ENCODE data around the gene DEPDC5.
"Not testable (repeated sequence)": the region's sequence is repeated elsewhere in the genome, so short reads cannot be mapped to it uniquely, and the experiment has no call there.

Gene DEPDC5

GRCh38 chr22:31736458-31736857 is 17.4 kb upstream of the DEPDC5 start:
- TF ChIP-seq CTCF (IDR thresholded peaks at IDR 0.05; ENCODE audit: insufficient read depth, low read length, missing control alignments), result no peak
- POLR2A ChIA-PET, result no interaction called here
- CTCF ChIA-PET, result no interaction called here
- no peak for DNase-seq (ENCODE audit: low read depth, low spot score)
- no peak overlapping the region for H3K4me3 ChIP-seq (ENCODE audit: low read depth, low read length)

- no peak overlapping the region for H3K4me3 ChIP-seq (ENCODE audit: low read depth, low read length)
- ChIA-PET CTCF (interaction anchor here (0.9 to 1.2 kb wide), 3 partner anchors 72 to 232 kb away, joined by 3 read pairs; no protein-coding TSS in a partner anchor), POLR2A (no interaction called here)
- no peak for TF ChIP-seq CTCF (IDR thresholded peaks at IDR 0.05; ENCODE audit: insufficient read depth, low read length, missing control alignments)
- DNase-seq (ENCODE audit: low read depth, low spot score), result no peak
Observed at GRCh38 chr22:31737932-31738331, 15.9 kb upstream of the DEPDC5 start.

DNA sequence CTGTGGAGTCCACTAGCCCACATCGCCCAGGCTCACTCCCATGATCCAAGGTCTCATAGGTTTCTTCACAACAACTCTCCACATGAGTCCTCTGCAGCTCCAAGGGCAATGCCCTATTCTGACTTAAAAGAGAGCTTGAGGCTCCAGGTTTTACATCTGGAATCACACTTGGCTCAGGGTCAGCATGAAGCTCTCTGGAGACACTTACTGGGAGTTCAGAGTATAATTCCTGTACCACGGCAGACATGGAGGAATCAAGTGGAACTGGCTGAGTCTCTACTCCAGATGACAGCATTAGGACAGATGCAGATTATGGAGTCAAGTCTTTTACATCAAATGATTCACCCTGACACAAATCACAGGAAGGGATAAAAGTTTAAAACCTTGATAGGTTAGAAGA is 15.3 kb upstream of the DEPDC5 start:
- H3K4me3 ChIP-seq (ENCODE audit: low read depth, low read length), result no peak overlapping the region
- ChIA-PET CTCF (interaction anchor here (0.9 to 1.0 kb wide), 2 partner anchors 73 to 232 kb away, joined by 3 read pairs; no protein-coding TSS in a partner anchor), POLR2A (interaction anchor here (0.5 kb wide), 1 partner anchor 147 kb away, joined by 4 read pairs; no protein-coding TSS in a partner anchor)
- no peak for DNase-seq (ENCODE audit: low read depth, low spot score)
- TF ChIP-seq CTCF (IDR thresholded peaks at IDR 0.05; ENCODE audit: insufficient read depth, low read length, missing control alignments), result no peak

DNA sequence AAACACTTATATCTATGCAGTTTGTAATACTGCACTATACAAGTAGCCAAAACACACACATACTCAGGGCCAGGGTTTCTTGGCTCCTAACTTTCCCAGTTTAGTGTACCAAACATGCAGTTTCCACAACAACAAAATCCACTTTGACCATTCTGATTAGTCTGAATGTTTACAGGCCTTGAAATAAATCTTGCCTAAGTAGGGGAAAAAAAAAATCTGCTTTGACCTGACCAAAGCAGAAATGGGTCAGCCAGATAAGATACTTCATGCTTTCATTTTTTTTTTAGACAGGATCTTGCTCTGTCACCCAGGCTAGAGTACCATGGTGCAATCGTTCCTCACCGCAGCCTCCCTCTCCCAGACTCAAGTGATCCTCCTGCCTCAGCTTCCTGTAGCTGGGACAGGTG is 14.0 kb upstream of the DEPDC5 start:
- H3K4me3 ChIP-seq (ENCODE audit: low read depth, low read length), result no peak overlapping the region
- DNase-seq (ENCODE audit: low read depth, low spot score), result no peak
- no peak for TF ChIP-seq CTCF (IDR thresholded peaks at IDR 0.05; ENCODE audit: insufficient read depth, low read length, missing control alignments)
- CTCF ChIA-PET, result no interaction called here
- POLR2A ChIA-PET, result no interaction called here

- H3K4me3 ChIP-seq (ENCODE audit: low read depth, low read length); DNase-seq (ENCODE audit: low read depth, low spot score); CTCF ChIA-PET; POLR2A ChIA-PET: not testable (repeated sequence)
Observed at GRCh38 chr22:31740314-31740713, 13.5 kb upstream of the DEPDC5 start.

DNA sequence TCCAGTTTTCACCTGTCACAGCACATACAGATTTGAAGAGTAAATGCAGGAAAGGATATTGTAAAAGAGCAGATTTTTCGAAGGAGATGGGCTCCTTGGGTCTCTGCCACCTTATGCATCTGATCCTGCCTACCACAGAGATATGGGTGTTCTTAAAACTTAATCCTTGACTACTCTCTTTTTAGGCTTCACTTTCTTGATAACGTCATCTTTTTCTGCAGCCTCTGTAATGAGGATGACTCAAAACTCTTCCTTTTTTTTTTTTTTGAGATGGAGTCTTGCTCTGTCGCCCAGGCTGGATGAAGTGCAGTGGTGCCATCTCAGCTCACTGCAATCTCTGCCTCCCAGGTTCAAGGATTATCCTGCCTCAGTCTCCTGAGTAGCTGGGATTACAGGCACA is 11.7 kb upstream of the DEPDC5 start:
- ChIA-PET CTCF (interaction anchor here (1.1 kb wide), 1 partner anchor 197 kb away, joined by 3 read pairs; no protein-coding TSS in a partner anchor), POLR2A (no interaction called here)
- no peak overlapping the region for H3K4me3 ChIP-seq (ENCODE audit: low read depth, low read length)
- DNase-seq (ENCODE audit: low read depth, low spot score), result no peak
- TF ChIP-seq CTCF (IDR thresholded peaks at IDR 0.05; ENCODE audit: insufficient read depth, low read length, missing control alignments), result no peak

DNA sequence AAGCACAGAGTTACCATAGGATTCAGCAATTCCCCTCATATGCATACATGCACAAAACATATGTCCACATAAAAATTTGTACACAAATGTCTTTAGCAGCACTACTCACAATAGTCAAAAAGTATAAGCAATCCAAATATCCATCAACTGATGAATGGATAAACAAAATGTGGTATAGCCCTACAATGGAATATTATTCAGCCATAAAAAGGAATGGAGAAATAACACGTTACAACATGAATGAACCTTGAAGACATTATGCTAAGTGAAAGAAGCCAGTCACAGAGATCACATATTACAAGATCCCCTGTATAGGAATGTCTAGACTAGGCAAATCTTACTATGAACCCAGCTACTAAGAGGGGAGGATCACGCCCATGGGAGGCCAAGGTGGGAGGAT is 11.1 kb upstream of the DEPDC5 start:
- no peak for DNase-seq (ENCODE audit: low read depth, low spot score)
- TF ChIP-seq CTCF (IDR thresholded peaks at IDR 0.05; ENCODE audit: insufficient read depth, low read length, missing control alignments), result no peak
- CTCF ChIA-PET, result interaction anchor here (1.1 kb wide), 1 partner anchor 198 kb away, joined by 3 read pairs; no protein-coding TSS in a partner anchor

More for the DNA sequence above, 11.1 kb upstream of the DEPDC5 start:
- no peak overlapping the region for H3K4me3 ChIP-seq (ENCODE audit: low read depth, low read length)
- POLR2A ChIA-PET, result no interaction called here
